ENCODE measurements around the gene MSL2.
"Not testable (repeated sequence)": the region's sequence is repeated elsewhere in the genome, so short reads cannot be mapped to it uniquely, and the experiment has no call there.

Gene MSL2

GRCh38 chr3:136141891-136142290 lies 54.2 kb downstream of the MSL2 start:
- peak; percentile 21 for DNase-seq (ENCODE audit: low spot score)

- no peak for DNase-seq (ENCODE audit: low spot score)
Measured at GRCh38 chr3:136141291-136141785, 54.8 kb downstream of the MSL2 start.

GRCh38 chr3:136136454-136136853 lies 59.7 kb downstream of the MSL2 start:
- DNase-seq (ENCODE audit: low spot score), result no peak

- DNase-seq (ENCODE audit: low spot score), result no peak
Measured at GRCh38 chr3:136135039-136135802, 60.9 kb downstream of the MSL2 start.

GRCh38 chr3:136134091-136134490 lies 62.0 kb downstream of the MSL2 start:
- no peak for DNase-seq (ENCODE audit: low spot score)

GRCh38 chr3:136131647-136132046 lies 64.5 kb downstream of the MSL2 start:
- not testable (repeated sequence) for DNase-seq (ENCODE audit: low spot score)

GRCh38 chr3:136122006-136122405 lies 74.1 kb downstream of the MSL2 start:
- peak; percentile 47 for DNase-seq (ENCODE audit: low spot score)

- no peak for DNase-seq (ENCODE audit: low spot score)
Measured at GRCh38 chr3:136120373-136121348, 75.5 kb downstream of the MSL2 start.

- not testable (repeated sequence) for DNase-seq (ENCODE audit: low spot score)
Measured at GRCh38 chr3:136119783-136120182, 76.4 kb downstream of the MSL2 start.

GRCh38 chr3:136119332-136119731 lies 76.8 kb downstream of the MSL2 start:
- not testable (repeated sequence) for DNase-seq (ENCODE audit: low spot score)

- DNase-seq (ENCODE audit: low spot score), result no peak
Measured at GRCh38 chr3:136114421-136114820, 81.7 kb downstream of the MSL2 start.

- no peak for DNase-seq (ENCODE audit: low spot score)
Measured at GRCh38 chr3:136110481-136110880, 85.7 kb downstream of the MSL2 start.

- DNase-seq (ENCODE audit: low spot score), result no peak
Measured at GRCh38 chr3:136109499-136109898, 86.6 kb downstream of the MSL2 start.

GRCh38 chr3:136106101-136106500 lies 90.0 kb downstream of the MSL2 start:
- no peak for DNase-seq (ENCODE audit: low spot score)

GRCh38 chr3:136105044-136105443 lies 91.1 kb downstream of the MSL2 start:
- no peak for DNase-seq (ENCODE audit: low spot score)

Data from RKO (cell line).